ENCODE measurements around the gene CRYBG3.
"Not testable (repeated sequence)": the region's sequence is repeated elsewhere in the genome, so short reads cannot be mapped to it uniquely, and the experiment has no call there.

Gene CRYBG3

DNA sequence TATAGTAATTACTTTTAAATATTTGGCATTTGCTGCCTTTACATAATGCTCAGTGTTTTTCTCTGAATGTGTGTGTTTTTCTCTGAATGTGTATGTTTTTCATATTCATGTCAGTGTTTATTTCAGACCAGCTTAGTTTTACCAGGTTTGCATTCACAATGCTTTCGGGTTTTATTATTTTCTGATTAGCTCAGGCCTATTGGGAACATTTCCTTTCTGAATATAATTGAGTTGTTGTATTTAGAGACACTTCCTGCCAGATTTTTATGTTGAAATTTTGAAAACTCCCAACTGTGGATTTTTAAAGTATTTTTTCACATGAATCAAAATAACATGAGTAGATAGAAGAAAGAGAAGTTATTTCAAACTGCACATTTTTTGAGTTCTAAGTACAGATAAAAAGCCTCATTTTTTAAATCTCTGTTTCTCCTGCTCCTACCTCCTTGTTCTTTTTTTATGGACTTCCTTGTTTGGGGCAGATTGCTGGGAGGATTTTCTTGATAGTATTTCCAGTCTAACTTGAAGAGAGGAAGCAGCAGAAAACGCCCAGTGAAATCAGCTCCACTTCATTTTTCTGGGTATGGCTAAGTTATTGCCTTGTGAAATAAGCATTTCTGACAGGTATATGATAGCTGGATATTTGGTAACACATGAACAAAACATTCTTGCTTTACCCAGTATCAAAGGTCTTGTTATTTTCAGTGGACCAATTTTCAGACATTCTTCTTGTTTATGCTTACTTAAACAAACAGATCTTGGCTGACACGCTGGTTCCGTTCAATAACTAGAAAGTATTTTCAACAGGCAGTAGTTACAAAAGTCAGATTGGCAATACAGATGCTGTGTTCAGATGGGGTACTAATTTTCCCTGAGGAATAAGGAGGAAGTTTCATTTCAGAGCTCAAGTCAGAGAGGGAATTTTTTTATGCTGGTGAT, 79.8 kb downstream of the CRYBG3 start:
- DNase-seq = no peak

- DNase-seq = not testable (repeated sequence)
Observed at GRCh38 chr3:97909830-97910229, 88.0 kb downstream of the CRYBG3 start.

GRCh38 chr3:97910236-97910831, 88.5 kb downstream of the CRYBG3 start:
- peak; percentile 3 for DNase-seq

DNA sequence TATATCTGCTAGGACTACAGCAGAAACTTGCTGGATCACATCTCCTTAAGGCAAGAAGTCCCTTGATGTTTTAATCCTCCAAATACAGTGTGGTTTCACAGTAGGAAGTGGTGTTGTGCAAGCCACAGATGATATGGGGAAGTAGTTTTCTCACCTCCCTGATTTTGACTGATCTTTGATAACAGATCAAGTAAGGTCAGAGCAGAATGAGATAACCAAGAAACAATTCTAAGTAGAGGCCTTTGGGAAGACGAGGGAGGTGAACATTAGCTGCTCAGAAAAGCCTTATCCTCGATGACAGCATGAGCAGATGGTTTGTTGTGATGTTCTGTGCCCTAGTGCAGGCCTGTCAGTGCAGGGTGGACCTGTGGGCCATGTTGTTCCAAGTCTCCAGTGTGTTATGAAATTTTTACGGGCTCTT, 89.1 kb downstream of the CRYBG3 start:
- DNase-seq = no peak

DNA sequence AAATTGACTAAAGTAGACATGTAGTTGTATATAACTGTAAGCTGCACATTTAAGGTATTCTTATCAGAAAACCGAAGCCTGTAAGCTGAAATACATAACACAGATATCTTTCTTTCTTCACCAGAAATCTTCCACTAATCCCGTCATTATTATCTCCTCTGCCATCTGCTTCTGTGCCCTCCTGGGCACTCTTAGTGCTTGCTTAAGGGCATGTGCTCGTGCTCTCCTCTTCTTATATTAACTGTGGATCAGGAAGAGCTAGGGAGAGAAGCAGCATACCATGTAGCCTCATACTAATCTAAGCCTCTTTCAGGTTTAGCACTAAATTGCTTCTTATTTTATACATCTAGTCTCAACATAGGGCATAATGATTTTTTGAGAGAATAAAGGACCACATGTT, 89.6 kb downstream of the CRYBG3 start:
- DNase-seq = no peak

DNA sequence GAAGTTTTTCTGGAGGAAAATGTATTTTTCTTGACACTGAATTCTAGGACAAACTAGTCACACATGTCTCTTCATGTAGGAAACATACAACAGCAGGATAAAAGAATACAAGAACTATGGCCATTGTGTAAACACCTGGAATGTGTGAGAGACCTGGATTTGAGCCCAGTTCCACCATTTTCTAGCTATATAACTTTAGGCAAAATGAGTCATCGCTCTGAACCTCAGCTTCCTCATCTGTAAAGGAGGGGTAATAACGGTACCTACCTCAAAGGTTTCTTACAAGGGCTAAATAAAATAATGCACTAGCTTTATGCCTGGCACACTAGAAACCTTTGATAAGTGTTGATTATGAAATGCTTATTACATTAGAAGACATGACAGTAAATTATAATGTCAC, 92.6 kb downstream of the CRYBG3 start:
- DNase-seq = no peak

DNA sequence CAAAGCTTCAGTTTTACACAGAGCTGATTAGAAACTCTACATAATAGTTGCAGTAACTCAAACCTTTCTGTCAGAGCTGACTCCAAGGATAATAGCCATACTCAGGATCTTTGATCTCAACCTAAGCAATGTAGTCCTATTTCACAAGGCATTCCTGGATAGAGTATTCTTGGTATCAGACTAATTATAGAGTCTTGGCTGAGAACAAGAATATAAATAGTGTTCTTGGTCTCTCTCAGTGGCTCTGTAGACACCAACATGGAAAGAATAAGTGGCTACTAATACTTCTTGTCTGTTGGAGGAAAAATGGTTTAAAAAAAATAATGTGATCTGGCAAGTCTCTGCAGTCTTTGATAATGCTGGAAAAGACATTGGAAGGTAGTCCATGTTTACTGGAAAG, 94.8 kb downstream of the CRYBG3 start:
- DNase-seq = no peak

DNA sequence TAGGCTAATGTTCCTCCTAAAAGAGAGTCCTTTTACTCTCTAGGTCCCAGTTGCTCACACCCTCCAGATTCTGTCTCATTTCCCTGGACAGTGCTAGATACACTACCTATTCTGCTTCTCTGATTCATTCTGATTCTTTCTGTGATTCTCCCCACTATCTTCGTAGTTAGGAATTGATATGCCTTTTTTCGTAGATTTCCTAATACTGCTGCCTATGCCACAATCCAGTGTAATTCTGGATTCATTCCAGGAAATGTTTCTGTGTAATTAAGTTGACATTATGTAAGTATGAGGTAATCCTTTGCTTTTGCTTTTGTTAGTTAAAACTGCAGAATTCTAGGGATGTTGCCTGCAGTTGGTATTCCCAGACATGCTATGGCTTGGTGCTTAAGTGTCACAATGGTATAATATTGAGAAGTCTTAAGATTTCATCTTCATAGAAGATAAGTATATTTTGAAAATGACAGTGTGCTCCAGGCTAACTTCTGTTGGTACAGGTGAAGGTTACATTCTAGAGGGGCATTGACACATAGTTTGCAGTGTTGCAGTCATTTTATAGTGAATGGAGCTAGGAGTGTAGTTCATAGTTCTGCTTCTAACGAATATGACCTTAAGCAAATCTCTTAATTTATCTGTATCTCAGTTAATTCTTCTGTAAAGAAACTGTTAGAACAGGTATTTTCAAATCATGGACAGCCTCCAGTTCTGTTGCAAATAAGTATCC, 96.2 kb downstream of the CRYBG3 start:
- no peak for DNase-seq

DNA sequence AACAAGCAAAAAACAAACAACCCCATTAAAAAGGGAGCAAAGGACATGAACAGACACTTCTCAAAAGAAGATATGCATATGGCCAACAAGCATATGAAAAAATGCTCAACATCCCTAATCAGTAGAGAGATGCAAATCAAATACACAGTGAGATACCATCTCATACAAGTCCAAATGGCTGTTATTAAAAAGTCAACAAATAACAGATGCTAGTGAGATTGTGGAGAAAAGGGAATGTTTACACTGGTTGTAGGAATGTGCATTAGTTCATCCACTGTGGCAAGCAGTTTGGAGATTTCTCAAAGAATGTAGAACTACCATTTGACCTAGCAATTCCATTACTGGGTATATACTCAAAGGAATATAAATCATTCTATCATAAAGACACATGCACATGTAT, 105.9 kb downstream of the CRYBG3 start:
- no peak for DNase-seq

DNA sequence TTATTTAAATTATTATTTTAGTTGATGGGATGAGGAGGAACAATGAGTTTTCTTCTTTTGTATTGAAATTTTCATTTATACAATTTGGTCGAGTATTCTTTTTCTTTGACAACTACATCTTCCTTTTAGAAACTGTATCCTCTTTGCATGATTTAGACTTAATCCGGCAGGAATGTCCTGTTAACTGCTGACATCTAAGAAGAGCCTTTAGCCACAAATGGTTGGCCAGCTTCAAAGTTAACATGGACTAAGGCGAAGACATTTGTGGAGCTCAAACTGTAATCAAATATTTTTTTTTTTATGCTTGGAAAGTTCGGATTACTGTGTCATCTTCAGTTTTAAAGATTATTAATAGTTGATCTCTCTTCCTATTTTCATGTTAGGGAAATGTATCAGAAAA, 107.2 kb downstream of the CRYBG3 start:
- DNase-seq = no peak

GRCh38 chr3:97930018-97930417, 108.2 kb downstream of the CRYBG3 start:
- DNase-seq = no peak

GRCh38 chr3:97931218-97931617, 109.4 kb downstream of the CRYBG3 start:
- DNase-seq = no peak

GRCh38 chr3:97932387-97932801, 110.6 kb downstream of the CRYBG3 start:
- DNase-seq = no peak

GRCh38 chr3:97934980-97935695, 113.3 kb downstream of the CRYBG3 start:
- DNase-seq = no peak

GRCh38 chr3:97935842-97936241, 114.0 kb downstream of the CRYBG3 start:
- DNase-seq = no peak

- DNase-seq = no peak
Observed at GRCh38 chr3:97937205-97937604, 115.4 kb downstream of the CRYBG3 start.

DNA sequence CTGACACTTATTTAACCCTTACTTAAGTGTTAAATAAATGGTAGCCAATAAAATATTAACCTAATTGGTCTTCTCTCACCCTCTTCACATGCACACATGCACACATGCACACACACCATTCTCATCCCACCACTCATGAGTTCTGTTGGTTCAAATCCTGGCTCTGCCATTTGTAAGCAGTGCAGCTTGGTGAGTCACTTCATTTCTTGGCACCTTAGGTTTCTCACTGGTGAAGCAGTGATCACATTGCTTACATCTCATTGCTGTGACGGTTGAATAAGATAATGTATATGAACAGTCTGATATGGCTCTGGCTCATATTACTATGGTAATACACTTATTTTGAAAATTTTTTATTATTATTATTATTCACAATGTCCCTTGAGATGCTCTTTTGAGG, 116.6 kb downstream of the CRYBG3 start:
- no peak for DNase-seq

- no peak for DNase-seq
Observed at GRCh38 chr3:97939401-97939800, 117.6 kb downstream of the CRYBG3 start.

GRCh38 chr3:97940034-97940433, 118.2 kb downstream of the CRYBG3 start:
- no peak for DNase-seq

DNA sequence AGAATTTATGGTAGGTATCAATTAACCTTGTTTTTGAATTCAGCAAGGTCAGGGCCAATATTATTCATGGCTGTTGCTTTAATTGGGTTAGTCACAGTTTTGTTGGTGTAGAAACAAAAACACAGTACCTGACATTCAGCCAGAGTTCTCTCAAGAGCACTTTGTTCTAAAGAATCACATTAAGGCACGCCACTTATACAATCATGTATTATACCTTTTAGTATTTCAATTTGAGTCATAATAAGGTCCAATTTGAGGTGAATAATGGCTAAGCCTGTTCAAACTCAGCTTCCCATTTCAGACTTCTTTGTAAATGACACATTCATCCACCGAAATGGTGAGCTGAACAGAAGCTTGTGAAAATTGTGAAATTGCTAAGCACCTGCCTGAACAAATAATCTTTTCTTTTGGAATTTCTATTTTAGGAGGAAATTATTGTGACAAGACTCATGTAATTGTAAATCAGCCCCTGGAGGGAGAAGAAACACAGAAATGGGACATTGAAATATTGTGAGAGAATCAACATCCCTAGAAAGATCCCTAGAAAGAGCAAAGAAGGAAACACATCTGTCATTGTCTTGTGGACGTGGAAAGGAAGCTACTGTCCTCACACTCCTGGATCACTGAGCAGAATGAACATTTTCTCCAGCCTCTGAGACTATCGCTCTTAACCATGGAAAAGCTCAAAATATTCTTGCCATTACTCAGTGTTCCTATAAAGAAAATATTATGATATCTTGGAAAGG, 121.2 kb downstream of the CRYBG3 start:
- DNase-seq = no peak

DNA sequence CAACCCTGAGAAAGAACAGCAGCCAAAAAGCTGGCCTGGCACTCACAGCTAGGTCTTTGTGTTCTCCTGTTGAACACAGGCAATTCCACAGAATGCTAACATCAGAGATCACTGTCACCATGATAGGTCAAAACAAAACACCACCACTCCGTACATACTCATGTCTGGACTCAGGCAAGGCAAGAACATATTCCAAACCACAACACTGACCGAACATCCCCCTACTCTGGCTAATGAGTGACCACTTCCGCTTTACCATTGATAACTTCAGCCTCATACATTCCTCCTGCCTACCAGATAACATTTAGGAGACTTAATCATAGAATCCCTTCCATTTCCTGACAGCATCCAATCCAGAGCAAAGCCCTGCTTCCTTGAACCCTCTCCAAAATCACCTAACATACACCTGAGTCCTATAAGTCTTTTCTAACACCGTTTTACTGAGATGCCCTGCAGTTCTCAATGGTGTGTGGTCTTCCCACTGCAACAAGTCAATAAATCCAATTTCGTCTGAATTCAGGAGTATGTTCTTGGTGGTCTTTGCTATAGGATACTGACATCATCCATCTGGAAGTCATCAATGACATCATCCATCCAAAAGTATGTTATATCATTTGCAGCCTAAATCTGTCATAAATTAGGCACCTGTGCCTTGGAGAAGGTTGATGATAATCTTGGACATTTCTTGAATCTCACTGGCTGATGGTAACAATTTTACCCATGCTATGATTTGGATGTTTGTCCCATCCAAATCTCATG, 126.7 kb downstream of the CRYBG3 start:
- DNase-seq = no peak

DNA sequence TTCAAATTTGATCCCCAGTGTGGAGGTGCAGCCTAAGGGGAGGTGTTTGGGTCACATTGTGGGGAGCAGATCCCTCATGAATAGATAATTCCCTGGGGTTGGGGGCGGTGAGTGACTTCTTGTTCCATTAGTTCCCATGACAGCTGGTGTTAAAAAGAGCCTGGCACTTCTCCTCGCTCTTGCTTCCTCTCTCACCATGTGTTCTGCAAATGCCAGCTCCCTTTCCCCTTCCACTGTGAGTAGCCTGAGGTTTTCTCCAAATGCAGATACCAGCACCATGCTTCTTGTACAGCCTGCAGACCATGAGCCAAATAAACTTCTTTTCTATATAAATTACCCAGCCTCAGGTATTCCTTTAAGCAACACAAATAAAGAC, 127.3 kb downstream of the CRYBG3 start:
- DNase-seq = no peak

Data from stimulated activated CD4-positive, alpha-beta T cell treated with anti-CD3 and anti-CD28 coated beads, Interleukin-4, amount 100 ng/mL, for 24 hours (primary cell).